SKM-1 treated with dmso at 0.1 percent for 144 hours (cell line): Measurements from ENCODE around the gene GLIS1.

Experiments
- DNase-seq: peaks from one replicate; lab custom pipeline; 2025; ENCODE audit not compliant: unreplicated experiment; lab: John Stamatoyannopoulos, UW

GLIS1 gene

DNA sequence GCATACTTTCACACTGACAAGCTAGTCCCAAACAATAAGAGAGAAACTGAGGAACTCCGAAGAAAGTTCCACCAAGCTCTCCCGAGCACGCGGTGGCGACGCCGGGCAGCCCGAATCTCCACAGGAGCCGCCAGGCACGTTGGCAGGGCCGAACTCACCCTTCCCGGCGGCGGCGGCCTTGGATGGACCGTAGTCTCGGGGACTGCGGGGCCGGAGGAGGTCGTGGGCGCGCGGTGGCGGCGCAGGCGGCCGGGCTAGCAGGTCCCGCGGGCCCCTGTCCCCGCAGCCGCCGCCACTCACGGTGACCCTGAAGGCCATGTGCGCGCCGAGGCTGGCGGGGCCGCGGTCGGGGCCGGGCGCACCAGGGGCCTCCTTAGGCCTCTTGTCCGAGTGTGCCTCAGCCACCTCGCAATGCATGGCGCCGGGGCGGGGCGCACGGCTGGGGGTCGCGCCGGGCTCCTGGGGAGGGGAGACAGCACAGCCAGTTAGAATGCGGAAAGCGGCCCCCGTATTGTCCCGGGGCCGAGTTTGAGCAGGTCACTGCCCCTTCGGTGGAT is 1.2 kb downstream of the GLIS1 start:
- DNase-seq: no peak

DNA sequence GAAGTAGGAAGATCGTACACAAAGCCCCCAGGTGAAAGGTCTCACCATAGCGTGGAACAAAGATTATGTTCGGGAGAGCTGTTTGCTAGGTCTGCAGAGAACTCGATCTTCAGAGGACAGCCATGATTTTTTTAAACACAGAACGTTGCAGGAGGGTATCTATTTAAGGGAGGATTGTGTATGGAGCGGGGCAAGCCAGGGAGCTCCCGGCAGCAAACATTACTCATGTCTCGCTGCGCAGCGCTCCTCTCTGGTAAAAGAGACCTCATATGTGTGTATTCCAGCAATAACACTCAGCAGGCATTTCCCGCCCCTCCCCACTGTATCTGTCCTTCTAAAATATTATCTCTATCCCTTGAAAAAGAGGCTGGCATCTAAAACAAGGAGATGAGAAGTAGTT is 2.7 kb downstream of the GLIS1 start:
- no peak for DNase-seq

DNA sequence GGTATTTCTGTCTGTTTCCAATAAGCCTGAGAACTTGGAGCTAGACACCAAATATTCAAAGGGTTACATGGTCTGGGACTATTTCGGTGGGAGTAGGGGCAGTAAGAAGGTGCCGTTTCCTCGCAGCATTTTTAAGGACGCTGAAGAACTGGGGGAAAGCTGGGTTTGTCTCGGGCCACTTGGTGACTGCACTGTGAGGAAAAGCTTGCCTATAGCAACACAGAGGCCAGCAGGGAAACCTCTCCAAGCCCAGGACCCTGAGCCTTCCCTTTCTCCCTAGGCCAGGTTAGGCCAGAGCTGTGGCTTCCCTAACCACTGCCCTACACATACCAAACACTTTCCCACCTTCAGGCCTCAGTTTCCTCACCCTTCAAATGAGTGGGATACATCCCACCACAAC is 3.3 kb downstream of the GLIS1 start:
- no peak for DNase-seq

DNA sequence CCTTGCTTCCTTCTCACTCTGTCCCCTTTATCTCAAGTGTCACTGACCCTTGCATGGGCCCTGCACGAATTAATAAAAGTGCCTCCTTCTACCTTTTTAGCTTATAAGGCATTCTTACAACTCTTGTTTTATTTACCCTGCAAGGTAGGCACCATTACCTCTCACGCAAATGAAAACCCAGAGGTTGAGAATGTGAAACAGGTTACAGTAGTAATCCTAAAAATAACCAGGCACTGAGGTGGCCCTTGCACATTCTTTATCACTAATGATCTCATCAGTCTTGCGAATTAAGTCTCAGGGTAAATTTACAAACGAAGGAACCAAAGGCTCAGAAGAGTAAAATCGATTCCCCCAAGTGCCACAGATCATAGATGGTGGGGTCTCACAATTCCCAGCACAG is 3.7 kb downstream of the GLIS1 start:
- DNase-seq: no peak

DNA sequence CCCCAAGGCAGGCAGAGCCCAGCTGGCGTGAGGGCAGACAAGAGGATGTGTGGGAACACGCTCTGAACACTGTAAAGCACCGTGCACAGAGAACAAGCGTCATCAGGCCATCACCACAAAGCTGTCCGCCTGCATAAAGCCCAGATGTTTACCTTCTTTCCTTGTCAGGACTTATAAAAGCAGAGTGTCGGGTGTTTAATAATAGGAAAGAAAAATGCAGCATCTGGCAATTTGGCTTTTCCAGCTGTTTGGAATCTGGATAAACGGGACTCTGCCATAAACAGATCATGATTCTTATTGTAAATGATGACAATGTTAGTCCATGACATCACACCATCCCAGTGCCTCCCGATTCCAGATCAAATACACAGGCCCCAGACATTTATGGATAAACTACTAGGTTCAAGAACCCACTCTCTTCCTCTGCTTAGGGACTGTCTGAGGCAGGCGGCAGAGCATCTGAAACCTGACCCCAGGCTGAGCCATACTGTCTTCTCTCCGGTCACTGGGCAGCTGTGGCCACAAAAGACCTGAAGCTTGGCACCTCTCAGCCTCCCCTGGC is 4.2 kb downstream of the GLIS1 start:
- no peak for DNase-seq

DNA sequence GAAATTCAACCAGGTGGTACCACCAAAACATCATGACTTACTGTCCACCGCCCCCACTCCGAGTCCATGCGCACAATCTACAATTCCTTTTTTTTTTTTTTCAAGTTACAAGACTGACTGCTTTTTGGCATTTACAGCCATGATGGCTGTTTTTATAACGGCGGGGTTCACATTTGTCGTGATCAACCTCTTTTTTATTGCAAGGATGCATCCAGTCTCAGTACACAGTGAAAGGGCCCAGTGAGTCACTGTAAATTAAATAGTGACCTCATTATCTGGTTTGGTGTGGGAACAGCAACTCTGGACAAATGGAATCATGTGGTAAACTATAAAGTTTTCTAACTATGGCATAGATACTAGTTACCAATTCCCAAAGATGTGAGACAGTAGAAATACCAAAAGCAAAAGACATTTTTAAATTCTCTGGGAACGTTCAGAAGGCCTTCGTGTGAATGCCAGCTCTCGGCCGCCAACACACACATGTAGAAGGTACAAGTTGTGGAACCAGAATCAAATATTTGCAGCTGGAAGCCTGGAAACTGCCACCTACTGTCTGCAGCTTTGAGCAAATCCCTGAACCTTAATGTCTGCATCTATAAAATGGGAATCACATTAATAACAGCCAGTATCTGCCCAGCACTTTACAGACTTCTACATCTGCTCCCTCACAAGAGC is 4.9 kb downstream of the GLIS1 start:
- DNase-seq: no peak

DNA sequence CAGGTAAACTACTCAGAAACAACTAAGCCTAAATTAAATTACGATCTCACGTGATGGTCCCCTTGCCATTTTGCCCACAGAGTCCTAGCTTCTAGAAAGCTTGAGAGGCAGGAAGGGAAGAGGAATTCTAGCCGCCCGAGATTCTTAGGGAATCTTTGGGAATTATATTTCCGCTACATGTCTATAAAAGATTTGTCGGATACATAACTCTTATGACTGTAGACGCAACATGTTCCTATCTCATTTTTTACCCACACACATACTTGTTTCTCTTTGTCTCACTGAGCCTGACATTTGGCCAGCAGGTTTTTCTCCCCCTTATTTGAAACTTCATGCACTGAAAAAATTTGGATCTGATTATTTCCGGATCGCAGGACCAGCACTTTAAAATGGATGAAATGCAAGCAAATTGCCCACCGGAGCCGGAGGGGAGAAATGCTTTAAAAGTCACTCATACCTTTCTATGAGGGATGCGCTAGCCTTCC is 5.5 kb downstream of the GLIS1 start:
- DNase-seq: no peak

DNA sequence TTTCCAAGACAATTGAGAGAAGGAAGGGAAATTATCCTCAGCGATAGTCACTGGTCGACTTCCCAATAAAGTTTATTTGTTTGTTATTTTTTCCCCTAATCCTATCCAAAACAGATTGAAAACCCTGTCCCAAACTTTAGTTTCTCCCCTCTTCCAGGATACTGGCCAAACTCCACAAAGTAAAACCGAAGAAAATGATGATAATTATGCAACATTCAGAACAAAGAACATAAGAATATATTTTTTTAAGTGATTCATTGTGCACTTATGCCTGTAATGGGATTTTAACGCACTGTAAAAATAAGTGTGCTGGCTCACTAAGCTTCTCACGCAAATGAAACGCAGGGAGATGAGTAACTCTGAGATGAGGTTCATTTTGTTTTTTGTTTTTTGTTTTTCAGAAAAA is 6.0 kb downstream of the GLIS1 start:
- no peak for DNase-seq

DNA sequence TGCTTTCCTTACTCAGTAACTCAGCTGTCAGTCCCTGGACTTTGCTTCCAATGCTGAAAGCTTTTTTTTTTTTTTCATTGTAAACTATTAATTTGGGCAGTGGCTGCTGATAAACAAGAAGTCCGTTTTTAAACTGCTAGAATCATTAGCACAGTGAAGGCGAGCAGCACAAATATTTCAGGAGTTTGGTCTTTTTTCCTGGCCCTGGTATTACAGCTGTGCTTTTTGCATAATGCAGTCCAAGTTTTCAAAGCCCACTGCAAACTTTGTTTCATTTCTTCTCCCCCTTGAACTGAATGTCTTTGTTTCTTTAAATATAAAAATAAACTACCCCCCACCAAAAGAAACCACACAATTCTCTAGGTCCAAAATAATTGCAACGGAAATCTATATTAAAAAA is 6.6 kb downstream of the GLIS1 start:
- no peak for DNase-seq

DNA sequence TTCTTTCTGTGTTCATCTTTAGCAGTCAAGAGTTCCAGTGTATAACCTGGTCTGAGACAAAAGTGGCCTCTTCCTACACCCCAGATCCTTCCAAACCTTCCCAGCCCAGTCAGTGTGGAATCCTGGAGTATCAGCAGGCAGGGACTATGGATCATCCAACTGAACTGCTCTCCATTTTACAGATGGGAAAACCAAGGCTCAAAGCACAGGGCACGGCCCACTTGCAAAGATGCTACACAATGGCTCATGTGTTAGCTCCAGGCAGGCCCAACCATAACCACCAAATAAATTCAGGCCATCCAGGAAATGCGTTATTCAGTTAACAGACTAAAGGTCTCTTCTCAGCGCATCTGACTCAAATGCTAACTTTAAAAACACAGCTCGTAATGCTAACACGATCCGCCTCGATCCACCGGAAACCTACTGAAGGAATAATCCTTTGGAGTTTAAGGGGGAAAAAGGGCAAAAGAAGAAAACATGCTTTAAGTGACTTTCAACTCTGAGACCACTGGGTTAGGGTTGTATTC is 7.1 kb downstream of the GLIS1 start:
- DNase-seq: no peak

DNA sequence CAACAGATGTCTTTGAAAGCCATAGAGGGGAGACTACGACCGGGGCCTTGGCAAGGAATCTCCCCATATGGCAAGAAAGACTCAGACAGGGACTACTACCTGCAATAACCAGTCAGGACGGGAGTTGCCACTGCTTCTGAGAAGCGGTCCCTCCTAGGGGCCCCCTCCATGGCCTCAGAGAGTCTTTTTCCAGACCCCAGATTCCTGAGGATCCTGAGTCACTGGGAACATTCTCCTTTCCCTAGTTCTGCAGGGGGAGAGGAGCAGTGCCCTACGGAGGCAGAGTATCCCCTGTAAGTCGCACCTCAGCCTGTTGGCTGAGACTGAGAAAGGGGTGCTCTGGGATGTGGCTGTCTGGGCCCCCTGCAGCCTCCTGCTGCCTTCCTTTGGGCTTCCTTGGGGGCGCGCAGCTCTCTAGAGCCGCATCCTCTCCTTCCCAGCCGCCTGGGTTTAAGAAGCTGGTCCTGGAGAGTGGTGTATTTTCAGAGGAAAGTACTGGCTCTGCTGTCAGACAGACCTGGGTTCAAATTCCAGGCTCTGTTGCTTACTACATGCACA is 7.8 kb downstream of the GLIS1 start:
- DNase-seq: no peak

DNA sequence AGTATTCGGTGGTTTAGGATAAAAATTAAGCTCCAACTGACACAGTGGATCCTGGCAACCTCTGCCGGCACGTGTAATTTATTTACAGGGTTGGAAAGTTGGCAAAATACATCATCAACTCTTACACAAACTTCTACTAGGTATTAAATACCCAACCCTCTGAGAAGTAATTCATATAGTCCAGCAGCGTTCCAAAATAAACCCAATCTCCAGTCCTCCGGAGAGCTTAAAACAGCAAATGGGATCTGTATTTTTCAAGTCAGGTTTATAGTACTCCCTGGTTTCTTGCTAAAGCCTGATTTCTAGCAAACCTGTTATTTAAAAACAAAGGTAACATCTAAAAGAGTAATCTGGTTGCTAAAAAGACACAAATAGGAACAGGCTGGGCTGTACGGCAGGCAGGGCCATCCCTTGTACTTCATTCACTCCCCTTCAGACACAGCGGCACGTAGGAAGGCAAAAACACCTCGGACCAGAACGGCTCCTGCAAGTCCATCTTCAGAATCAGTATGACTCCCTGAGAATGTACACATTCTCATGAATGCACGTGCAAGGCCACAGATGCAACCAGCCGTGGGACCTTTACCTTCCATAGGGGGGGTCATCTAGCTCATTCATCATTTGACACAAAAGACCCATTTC is 8.6 kb downstream of the GLIS1 start:
- no peak for DNase-seq

DNA sequence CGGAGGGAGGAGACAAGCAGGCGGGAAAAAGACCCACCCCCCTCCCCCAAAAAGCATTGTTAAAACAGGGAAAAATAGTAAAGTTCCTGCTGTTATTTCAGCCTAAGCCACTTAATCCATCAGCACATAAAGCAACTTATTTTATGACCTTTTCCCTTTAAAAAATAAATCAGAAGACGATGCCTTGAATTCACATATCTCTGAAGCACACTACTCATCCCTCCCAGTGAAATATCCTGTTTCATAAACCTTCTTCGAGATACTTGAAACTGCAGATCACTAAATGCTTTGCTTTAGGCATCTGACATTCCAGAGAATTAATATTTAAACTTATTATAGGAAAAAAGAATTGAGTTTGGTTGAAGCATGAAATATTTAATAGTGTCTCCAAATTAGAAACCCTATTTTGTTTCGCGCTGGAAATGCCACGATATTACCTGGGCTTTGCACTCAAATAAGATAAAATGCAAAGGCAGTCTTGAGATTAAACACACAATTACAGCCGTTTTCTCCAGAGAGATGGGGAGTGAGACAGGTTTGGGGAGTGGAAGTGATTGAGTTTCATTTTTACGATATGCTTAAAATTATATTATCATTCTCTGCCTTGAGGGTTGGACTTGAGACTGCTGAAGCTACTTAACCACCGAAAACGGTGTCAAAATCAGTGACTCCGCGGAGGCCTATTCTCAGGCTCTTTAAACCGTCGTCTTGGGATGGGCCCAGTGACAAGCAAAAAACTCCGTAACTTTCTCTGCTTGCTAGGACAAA is 9.3 kb downstream of the GLIS1 start:
- DNase-seq: no peak

DNA sequence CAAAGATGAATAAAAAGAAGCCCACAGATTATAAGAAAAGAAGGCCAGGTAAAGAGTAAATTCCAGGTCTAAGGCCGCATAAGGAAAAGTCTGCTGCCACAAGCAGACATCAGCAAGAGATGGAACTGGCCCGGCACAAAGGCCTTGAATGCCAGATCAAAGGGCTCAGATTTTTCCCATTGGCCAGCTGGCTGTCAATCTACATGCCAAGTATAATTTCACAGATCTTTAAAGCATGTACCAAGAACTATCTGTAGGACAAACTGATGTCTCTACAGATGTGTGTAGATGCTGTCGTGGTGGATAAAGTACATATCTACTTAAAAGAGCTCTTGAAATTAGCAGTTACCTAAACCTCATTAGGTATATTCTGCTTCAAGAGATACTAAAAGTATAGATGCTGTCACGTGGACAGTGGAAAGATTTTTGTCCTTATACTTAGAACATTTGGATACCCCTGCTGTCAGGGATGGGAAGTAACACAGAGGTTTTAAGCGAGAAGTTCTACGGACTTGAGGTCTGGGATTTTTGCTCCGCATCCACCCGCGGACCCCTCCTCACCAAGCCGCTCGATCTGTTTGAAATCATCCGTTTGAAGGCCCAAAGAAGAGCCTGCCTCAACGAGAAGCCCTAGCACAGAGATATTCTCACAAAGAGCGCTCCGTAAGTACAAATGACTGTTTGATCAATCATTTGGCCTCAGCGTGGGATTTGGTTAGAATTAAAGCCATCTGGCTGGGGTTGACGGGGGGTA is 10.1 kb downstream of the GLIS1 start:
- no peak for DNase-seq

DNA sequence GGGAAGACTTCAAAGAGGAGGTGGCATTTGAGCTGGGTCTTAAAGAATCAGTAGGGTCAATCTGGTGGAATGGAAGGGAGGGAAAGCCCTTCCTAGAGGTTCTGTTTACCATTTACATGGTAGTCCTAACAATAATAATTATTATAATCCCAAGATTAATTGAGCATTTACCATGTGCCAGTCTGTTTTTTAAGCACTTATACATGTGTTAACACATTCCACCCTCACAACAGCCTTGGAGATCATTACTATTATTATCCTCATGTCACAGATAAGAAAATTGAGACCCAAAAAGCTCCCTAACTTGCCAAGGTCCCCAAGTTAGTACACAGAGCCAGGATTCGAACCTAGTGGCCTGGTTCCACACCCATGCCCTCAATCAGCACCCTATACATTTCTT is 10.8 kb downstream of the GLIS1 start:
- no peak for DNase-seq

DNA sequence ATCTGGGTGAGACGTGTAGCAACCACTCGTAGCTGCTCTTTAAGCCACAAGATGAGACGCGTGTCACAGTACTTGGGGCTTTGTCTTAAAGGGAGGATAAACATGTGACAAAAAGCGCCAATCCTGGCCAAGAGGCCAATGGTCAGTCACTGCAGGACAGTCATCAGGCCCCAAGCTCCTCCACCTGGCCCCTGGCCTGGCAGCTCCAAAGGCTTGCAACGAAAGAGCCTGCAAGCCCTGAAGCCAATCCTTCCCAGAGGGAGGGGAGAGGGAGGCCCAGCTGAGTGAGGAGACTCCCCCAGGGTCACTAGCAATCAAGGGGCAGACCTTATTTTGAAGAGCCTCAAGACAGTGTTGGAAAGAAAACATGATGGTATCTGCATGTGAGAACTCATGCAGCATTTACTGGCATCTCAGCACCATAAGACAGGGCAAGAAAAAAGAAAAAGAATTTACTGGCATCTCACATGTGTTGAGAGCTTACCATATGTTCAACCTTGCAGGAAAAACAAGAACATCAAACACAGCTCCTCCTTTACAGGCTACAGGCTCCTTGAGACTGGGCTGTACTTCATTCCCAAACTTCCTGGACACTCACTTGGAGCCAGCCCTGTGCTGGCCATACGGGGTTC is 11.4 kb downstream of the GLIS1 start:
- DNase-seq: no peak

DNA sequence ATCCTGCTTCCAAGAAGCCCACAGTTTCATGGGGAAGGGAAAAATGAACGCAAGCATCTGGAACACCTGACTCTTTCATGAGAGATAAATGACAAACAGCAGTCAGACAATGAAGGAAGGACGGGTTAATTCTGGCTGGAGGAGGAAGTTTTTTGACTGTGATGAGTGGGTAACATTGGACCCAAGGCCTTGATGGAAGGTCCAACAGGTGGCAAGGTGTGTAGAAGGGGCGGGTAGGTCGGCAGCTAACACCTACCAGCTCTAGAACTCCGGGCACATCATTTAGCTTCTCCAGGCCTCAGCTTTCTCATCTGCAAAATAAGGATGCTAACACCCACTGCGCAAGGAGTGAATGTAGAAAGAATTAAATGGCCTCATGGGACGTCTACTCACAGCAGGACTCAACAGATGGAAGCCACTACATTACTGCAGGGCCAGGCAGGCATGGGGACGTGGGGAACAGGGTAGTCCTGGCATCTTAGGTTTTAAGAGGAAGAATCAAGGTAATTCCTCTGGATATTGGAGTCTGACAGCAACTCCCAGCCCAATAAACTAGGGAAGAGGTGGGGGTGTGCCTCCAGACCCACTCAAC is 12.9 kb downstream of the GLIS1 start:
- no peak for DNase-seq

DNA sequence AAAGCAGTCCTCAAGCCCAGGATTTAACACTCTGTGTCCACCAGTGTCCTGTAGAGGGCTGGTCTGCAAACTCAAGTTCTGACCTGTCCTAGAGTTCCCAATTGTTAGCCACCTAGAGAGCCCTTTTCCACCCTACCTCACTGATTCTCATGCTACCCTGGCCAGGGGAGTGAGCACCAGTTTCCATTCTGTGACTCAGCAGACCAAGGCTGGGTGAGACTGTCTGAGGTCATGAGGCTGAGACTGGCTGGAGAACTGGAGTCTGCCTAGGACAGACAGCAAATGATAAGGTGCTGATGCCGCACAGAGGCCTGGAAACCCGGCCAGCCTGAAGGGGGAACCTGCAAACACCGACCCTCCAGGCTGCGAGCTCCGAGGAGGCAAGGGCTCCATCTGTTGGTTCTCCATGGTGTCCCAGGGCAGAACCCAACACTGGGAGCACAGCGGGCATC is 13.7 kb downstream of the GLIS1 start:
- no peak for DNase-seq

DNA sequence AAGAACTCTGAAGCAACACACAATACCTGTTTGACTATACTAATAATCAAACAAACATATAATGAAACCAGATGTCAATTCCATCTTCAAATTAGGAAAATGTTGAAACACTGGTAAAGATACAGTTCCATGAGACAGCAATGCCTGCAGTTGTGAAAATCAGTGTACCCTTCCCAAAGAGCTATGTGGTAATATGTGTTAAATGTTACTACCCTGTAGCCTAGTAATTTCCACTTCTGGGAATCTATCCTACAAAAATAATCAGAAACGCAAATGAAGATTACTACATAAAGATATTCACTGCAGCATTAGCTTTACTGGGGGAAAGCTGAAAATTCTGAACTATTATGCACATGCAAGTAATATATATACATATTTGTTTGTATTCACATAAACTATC is 16.9 kb downstream of the GLIS1 start:
- no peak for DNase-seq
